Endothelial cell (in vitro differentiated cells): ENCODE measurements around the gene SPIB. TPM values are rescaled to one million over a fixed set of nuclear protein-coding genes. Genes with fewer than 3 reads are reported as not detected.

Source experiments
- DNase-seq: peaks from one replicate; pipeline ENCODE4 v3.0.0; 2021; ENCODE audit warnings: low spot score
- H3K27ac Mint-ChIP-seq: one replicate; pipeline ENCODE4 v1.8.0; 2021; ENCODE audit warnings: mixed read lengths, inconsistent platforms; ENCODE audit not compliant: unreplicated experiment
- H3K27me3 Mint-ChIP-seq: one replicate; pipeline ENCODE4 v1.8.0; 2021; ENCODE audit warnings: mild to moderate bottlenecking, moderate library complexity, mixed read lengths, inconsistent platforms; ENCODE audit not compliant: unreplicated experiment
- H3K36me3 Mint-ChIP-seq: one replicate; pipeline ENCODE4 v1.8.0; 2021; ENCODE audit warnings: mild to moderate bottlenecking, low read depth, mixed read lengths, inconsistent platforms; ENCODE audit not compliant: unreplicated experiment
- H3K4me1 Mint-ChIP-seq: one replicate; pipeline ENCODE4 v1.8.0; 2021; ENCODE audit warnings: mild to moderate bottlenecking, mixed read lengths, inconsistent platforms; ENCODE audit not compliant: unreplicated experiment
- H3K4me3 Mint-ChIP-seq: one replicate; pipeline ENCODE4 v1.8.0; 2021; ENCODE audit warnings: mild to moderate bottlenecking, mixed read lengths, inconsistent platforms; ENCODE audit not compliant: unreplicated experiment
- H3K9me3 Mint-ChIP-seq: one replicate; pipeline ENCODE4 v1.8.0; 2021; ENCODE audit warnings: mixed read lengths, inconsistent platforms; ENCODE audit not compliant: unreplicated experiment
- total RNA-seq: library from RNA; stranded (reverse); fragmentation: NEBNext Ultra II Directional; extraction: Animal tissue kit (Norgen Biotek cat#: 25700); gene quantifications from one replicate; pipeline ENCODE4 v1.2.1, GENCODE V29; 2021; ENCODE audit not compliant: unreplicated experiment
- TF ChIP-seq, protein P1 (sequence below): fragments of 200-600 bp; sonication (generic); IDR thresholded peaks from one replicate; pipeline ENCODE4 v1.5.0; 2021; ENCODE audit warnings: antibody characterized with exemption; ENCODE audit not compliant: unreplicated experiment

Gene SPIB
- total RNA-seq, 1 donor from 2014 or later: not detected

DNA sequence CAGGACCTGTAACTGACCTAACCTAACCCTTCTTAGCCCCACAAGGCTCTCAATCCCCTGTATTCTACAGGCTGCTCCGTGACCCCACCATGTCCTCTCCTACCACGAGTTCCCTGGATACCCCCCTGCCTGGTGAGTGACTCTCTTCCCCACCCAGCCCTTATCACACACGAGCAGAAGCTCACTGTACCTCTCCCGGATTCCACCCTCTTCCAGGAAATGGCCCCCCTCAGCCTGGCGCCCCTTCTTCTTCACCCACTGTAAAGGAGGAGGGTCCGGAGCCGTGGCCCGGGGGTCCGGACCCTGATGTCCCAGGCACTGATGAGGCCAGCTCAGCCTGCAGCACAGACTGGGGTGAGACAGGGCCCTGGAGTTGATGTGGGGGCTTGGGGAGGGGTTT, 41.2 kb upstream of the SPIB start:
- Mint-ChIP-seq H3K4me1 (peaks cover 4% of the 10 kb centered on the region), H3K9me3 (no peaks in the 10 kb centered on the region), H3K4me3 (peak overlapping the region; percentile 81), H3K36me3 (peaks cover 27% of the 10 kb centered on the region), H3K27ac (no peak overlapping the region), H3K27me3 (peaks cover 14% of the 10 kb centered on the region)
- TF ChIP-seq, protein P1, sequence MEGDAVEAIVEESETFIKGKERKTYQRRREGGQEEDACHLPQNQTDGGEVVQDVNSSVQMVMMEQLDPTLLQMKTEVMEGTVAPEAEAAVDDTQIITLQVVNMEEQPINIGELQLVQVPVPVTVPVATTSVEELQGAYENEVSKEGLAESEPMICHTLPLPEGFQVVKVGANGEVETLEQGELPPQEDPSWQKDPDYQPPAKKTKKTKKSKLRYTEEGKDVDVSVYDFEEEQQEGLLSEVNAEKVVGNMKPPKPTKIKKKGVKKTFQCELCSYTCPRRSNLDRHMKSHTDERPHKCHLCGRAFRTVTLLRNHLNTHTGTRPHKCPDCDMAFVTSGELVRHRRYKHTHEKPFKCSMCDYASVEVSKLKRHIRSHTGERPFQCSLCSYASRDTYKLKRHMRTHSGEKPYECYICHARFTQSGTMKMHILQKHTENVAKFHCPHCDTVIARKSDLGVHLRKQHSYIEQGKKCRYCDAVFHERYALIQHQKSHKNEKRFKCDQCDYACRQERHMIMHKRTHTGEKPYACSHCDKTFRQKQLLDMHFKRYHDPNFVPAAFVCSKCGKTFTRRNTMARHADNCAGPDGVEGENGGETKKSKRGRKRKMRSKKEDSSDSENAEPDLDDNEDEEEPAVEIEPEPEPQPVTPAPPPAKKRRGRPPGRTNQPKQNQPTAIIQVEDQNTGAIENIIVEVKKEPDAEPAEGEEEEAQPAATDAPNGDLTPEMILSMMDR: no peak
- DNase-seq: no peak

DNA sequence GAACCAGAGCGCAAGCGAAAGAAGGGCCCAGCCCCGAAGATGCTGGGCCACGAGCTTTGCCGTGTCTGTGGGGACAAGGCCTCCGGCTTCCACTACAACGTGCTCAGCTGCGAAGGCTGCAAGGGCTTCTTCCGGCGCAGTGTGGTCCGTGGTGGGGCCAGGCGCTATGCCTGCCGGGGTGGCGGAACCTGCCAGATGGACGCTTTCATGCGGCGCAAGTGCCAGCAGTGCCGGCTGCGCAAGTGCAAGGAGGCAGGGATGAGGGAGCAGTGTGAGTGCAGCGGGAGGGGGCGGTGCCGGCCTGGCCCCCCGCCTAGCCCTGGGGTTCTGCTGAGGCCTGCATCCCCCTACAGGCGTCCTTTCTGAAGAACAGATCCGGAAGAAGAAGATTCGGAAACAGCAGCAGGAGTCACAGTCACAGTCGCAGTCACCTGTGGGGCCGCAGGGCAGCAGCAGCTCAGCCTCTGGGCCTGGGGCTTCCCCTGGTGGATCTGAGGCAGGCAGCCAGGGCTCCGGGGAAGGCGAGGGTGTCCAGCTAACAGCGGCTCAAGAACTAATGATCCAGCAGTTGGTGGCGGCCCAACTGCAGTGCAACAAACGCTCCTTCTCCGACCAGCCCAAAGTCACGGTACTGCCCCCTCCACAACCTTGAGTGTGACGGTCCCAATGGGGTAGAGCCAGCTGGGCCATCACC, 40.4 kb upstream of the SPIB start:
- Mint-ChIP-seq H3K9me3 (no peaks in the 10 kb centered on the region), H3K27ac (no peak overlapping the region), H3K27me3 (peaks cover 17% of the 10 kb centered on the region), H3K4me1 (peaks cover 6% of the 10 kb centered on the region), H3K4me3 (peak overlapping the region; percentile 70), H3K36me3 (peaks cover 30% of the 10 kb centered on the region)
- DNase-seq: no peak
- TF ChIP-seq, protein P1: no peak

DNA sequence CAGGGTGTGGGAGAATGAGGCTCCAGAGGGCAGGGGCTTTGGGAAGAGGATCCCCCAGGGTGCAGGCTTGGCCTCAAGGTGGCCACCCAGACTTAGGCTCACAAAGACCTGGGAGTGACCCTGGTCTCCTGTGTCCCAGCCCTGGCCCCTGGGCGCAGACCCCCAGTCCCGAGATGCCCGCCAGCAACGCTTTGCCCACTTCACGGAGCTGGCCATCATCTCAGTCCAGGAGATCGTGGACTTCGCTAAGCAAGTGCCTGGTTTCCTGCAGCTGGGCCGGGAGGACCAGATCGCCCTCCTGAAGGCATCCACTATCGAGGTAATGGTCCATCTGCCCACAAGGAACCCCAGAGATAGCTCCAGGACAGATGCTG, 39.9 kb upstream of the SPIB start:
- peaks cover 35% of the 10 kb centered on the region for H3K36me3 Mint-ChIP-seq
- no peaks in the 10 kb centered on the region for H3K9me3 Mint-ChIP-seq
- H3K4me1 Mint-ChIP-seq: peaks cover 10% of the 10 kb centered on the region
- TF ChIP-seq, protein P1: no peak
- no peak overlapping the region for H3K4me3 Mint-ChIP-seq
- peaks cover 20% of the 10 kb centered on the region for H3K27me3 Mint-ChIP-seq
- DNase-seq: no peak
- no peak overlapping the region for H3K27ac Mint-ChIP-seq

DNA sequence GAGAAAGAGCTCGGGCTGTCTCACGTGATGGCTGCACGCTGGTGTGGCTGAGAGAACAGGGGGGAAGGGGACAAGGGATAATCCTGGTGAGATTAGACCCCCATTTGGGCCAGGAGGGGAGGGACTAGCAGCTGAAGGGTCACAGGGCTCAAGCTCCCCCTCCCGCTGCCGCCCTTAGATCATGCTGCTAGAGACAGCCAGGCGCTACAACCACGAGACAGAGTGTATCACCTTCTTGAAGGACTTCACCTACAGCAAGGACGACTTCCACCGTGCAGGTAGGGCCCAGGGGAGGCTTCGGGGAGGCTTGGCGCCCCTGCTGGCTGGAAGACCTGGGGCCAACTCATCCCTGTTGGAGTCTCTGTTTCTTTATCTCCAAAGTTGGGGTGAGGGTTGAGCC, 39.1 kb upstream of the SPIB start:
- TF ChIP-seq, protein P1: no peak
- Mint-ChIP-seq H3K4me1 (peaks cover 11% of the 10 kb centered on the region), H3K4me3 (no peak overlapping the region), H3K27ac (no peak overlapping the region), H3K9me3 (no peaks in the 10 kb centered on the region), H3K27me3 (peaks cover 21% of the 10 kb centered on the region), H3K36me3 (peaks cover 36% of the 10 kb centered on the region)
- DNase-seq: no peak

DNA sequence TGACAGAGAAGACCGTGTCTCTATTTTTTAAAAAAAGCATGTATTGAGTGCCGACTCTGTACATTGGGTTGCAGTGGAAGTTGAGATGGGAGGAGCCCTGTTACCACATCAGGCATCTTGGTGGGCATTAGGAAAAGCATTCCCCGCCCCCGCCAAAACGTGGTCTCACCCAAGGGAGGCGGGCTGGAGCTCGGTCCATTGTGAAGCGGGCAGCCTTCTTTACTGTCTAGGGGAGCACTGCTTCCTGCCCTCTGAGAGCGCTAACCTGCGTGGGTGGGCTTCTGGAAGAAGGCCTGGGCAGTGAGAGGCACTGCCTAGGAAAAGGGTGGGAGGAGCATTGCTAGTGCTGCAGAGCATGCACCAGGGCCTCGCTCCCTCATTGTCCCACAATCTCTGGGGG, 38.6 kb upstream of the SPIB start:
- H3K9me3 Mint-ChIP-seq: no peaks in the 10 kb centered on the region
- peaks cover 17% of the 10 kb centered on the region for H3K4me1 Mint-ChIP-seq
- DNase-seq: no peak
- TF ChIP-seq, protein P1: no peak
- H3K27me3 Mint-ChIP-seq: peaks cover 23% of the 10 kb centered on the region
- peaks cover 40% of the 10 kb centered on the region for H3K36me3 Mint-ChIP-seq
- H3K27ac Mint-ChIP-seq: no peak overlapping the region
- H3K4me3 Mint-ChIP-seq: peak overlapping the region; percentile 37
